Caco-2 (cell line): ENCODE results near the gene HABP2. TPM values are rescaled to one million over a fixed set of nuclear protein-coding genes. Genes with fewer than 3 reads are reported as not detected.

ENCODE experiments used
- BruUV-seq: library from RNA; stranded (reverse); fragments of 400-500 nt; replicated peaks from 2 replicates; lab custom pipeline; 2021; lab: Mats Ljungman, UMichigan
- CTCF ChIA-PET: fragments of 300-600 bp; sonication (Branson Sonifier 250); formaldehyde crosslinking; loops from one replicate; lab custom pipeline; 2022; ENCODE audit warnings: antibody characterized with exemption; lab: Charles Lee
- POLR2A ChIA-PET: fragments of 300-600 bp; sonication (Branson Sonifier 250); formaldehyde crosslinking; loops from one replicate; lab custom pipeline; 2022; ENCODE audit warnings: antibody characterized with exemption; lab: Charles Lee
- DNase-seq, 2 experiments: peaks; one replicate each; pipeline versions ENCODE4 v3.0.0 to v3.0.0-alpha.2; 2020 to 2022
- H3K27me3 ChIP-seq: replicated peaks from 2 replicates; pipeline ENCODE4 v1.6.0; 2011; ENCODE audit warnings: low read length; ENCODE audit not compliant: control insufficient read depth, insufficient read depth
- H3K36me3 ChIP-seq: 2 replicates; pipeline ENCODE4 v1.5.1; 2011; ENCODE audit warnings: low read length; ENCODE audit not compliant: control insufficient read depth, insufficient read depth
- H3K4me1 ChIP-seq: fragments of 250-450 bp; sonication (Bioruptor Pico); 2 replicates; pipeline ENCODE4 v1.5.1; 2020; ENCODE audit warnings: mild to moderate bottlenecking
- H3K4me3 ChIP-seq: 2 replicates; pipeline ENCODE4 v1.5.1; 2011; ENCODE audit warnings: low read depth, mild to moderate bottlenecking, control low read depth, low read length
- H3K9me3 ChIP-seq: fragments of 250-450 bp; sonication (Bioruptor Pico); 2 replicates; pipeline ENCODE4 v1.5.1; 2020; ENCODE audit warnings: mild to moderate bottlenecking, moderate library complexity
- H3K27ac Mint-ChIP-seq: one replicate; pipeline ENCODE4 v1.8.0; 2022; ENCODE audit warnings: mixed read lengths; ENCODE audit not compliant: unreplicated experiment
- H3K27me3 Mint-ChIP-seq: one replicate; pipeline ENCODE4 v1.8.0; 2022; ENCODE audit warnings: mixed read lengths; ENCODE audit not compliant: insufficient read depth, unreplicated experiment
- H3K36me3 Mint-ChIP-seq: one replicate; pipeline ENCODE4 v1.8.0; 2022; ENCODE audit warnings: mild to moderate bottlenecking, mixed read lengths; ENCODE audit not compliant: insufficient read depth, unreplicated experiment
- H3K4me1 Mint-ChIP-seq: one replicate; pipeline ENCODE4 v1.8.0; 2022; ENCODE audit warnings: low read depth, mixed read lengths; ENCODE audit not compliant: unreplicated experiment
- H3K4me3 Mint-ChIP-seq: one replicate; pipeline ENCODE4 v1.8.0; 2022; ENCODE audit warnings: mild to moderate bottlenecking, moderate library complexity, mixed read lengths; ENCODE audit not compliant: unreplicated experiment
- H3K9me3 Mint-ChIP-seq: one replicate; pipeline ENCODE4 v1.8.0; 2022; ENCODE audit warnings: mixed read lengths; ENCODE audit not compliant: unreplicated experiment
- CTCF ChIP-seq, 2 experiments: fragments of 200-600 bp in 1 of 2; IDR thresholded peaks; 1 replicate in 1 of 2; 2 replicates in 1 of 2; pipeline versions ENCODE4 v1.5.1 to v1.8.0; 2011 to 2022; ENCODE audit warnings: antibody characterized with exemption in 1 of 2, control low read depth in 1 of 2, inconsistent platforms in 1 of 2, low read depth in 1 of 2, low read length in 1 of 2, mild to moderate bottlenecking in 1 of 2, moderate library complexity in 1 of 2; ENCODE audit not compliant: insufficient read depth in 1 of 2, severe bottlenecking in 1 of 2, unreplicated experiment in 1 of 2
- intact Hi-C: fragments of 100-400 bp; cut with micrococcal nuclease; formaldehyde crosslinking; loops from one replicate; pipeline ENCODE4 v1.10.0; 2022; ENCODE audit not compliant: unreplicated experiment
- total RNA-seq: library from RNA; stranded (reverse); gene quantifications from 2 replicates; pipeline ENCODE4 v1.2.3, GENCODE V29; 2022

The HABP2 gene
- total RNA-seq, 1 experiment from 2014 or later, result 21.0 TPM

- H3K27me3 ChIP-seq, result no peaks in the 10 kb centered on the region
- Mint-ChIP-seq H3K36me3 (peaks cover 7% of the 10 kb centered on the region), H3K9me3 (no peaks in the 10 kb centered on the region), H3K4me3 (no peak overlapping the region), H3K4me1 (peaks cover 62% of the 10 kb centered on the region), H3K27ac (peak overlapping the region; percentile 67), H3K27me3 (no peaks in the 10 kb centered on the region)
- CTCF ChIA-PET, result interaction anchor here (0.6 kb wide), 1 partner anchor 106 kb away, joined by 4 read pairs; no protein-coding TSS in a partner anchor
- no peaks in the 10 kb centered on the region; the same call in 1 of the 2 replicates for H3K36me3 ChIP-seq
- peaks cover 87% of the 10 kb centered on the region for H3K4me1 ChIP-seq
- DNase-seq, result no peak
- POLR2A ChIA-PET, result interaction anchor here (0.5 kb wide), 1 partner anchor 57 kb away, joined by 7 read pairs; no protein-coding TSS in a partner anchor
- no peak overlapping the region for H3K4me3 ChIP-seq
- H3K9me3 ChIP-seq, result no peaks in the 10 kb centered on the region
- intact Hi-C loops, result no loop called here
- no TSS peak for BruUV-seq
- no peak for TF ChIP-seq CTCF (IDR thresholded peaks at IDR 0.05; ENCODE audit: insufficient read depth in 1 of 2, low read depth in 1 of 2, low read length in 1 of 2, severe bottlenecking in 1 of 2, unreplicated experiment in 1 of 2)
Observed at GRCh38 chr10:113557903-113558321, 5.1 kb downstream of the HABP2 start.

GRCh38 chr10:113560071-113560470, 7.2 kb downstream of the HABP2 start:
- ChIA-PET CTCF (no interaction called here), POLR2A (no interaction called here)
- DNase-seq, result peak in 1 of 2 experiments; percentile 41
- H3K9me3 Mint-ChIP-seq, result no peaks in the 10 kb centered on the region
- H3K27me3 ChIP-seq, result no peaks in the 10 kb centered on the region
- TF ChIP-seq CTCF (IDR thresholded peaks at IDR 0.05; ENCODE audit: insufficient read depth in 1 of 2, low read depth in 1 of 2, low read length in 1 of 2, severe bottlenecking in 1 of 2, unreplicated experiment in 1 of 2), result no peak
- peak overlapping the region; percentile 85 for H3K27ac Mint-ChIP-seq
- H3K27me3 Mint-ChIP-seq, result no peaks in the 10 kb centered on the region
- no TSS peak for BruUV-seq
- intact Hi-C loops, result loop anchor here (5.0 kb wide), 1 partner anchor 128 kb away; no protein-coding TSS in a partner anchor
- no peaks in the 10 kb centered on the region; the same call in 1 of the 2 replicates for H3K36me3 ChIP-seq
- H3K36me3 Mint-ChIP-seq, result peaks cover 13% of the 10 kb centered on the region
- no peaks in the 10 kb centered on the region for H3K9me3 ChIP-seq
- H3K4me1 Mint-ChIP-seq, result peaks cover 52% of the 10 kb centered on the region
- no peak overlapping the region for H3K4me3 Mint-ChIP-seq
- peaks cover 70% of the 10 kb centered on the region for H3K4me1 ChIP-seq
- no peak overlapping the region for H3K4me3 ChIP-seq

- Mint-ChIP-seq H3K27me3 (no peaks in the 10 kb centered on the region), H3K4me1 (peaks cover 42% of the 10 kb centered on the region)
Observed at GRCh38 chr10:113561214-113561613, 8.4 kb downstream of the HABP2 start.

More at GRCh38 chr10:113561214-113561613, 8.4 kb downstream of the HABP2 start:
- no peak for DNase-seq
- ChIA-PET CTCF (no interaction called here), POLR2A (no interaction called here)
- H3K4me1 ChIP-seq, result peaks cover 58% of the 10 kb centered on the region
- intact Hi-C loops, result loop anchor here (5.0 kb wide), 1 partner anchor 129 kb away; no protein-coding TSS in a partner anchor
- no peaks in the 10 kb centered on the region for H3K27me3 ChIP-seq
- no TSS peak for BruUV-seq
- no peak overlapping the region for H3K4me3 Mint-ChIP-seq
- no peaks in the 10 kb centered on the region for H3K9me3 ChIP-seq
- H3K9me3 Mint-ChIP-seq, result no peaks in the 10 kb centered on the region
- peak overlapping the region; percentile 85 for H3K27ac Mint-ChIP-seq
- H3K36me3 Mint-ChIP-seq, result peaks cover 13% of the 10 kb centered on the region
- no peaks in the 10 kb centered on the region; the same call in 1 of the 2 replicates for H3K36me3 ChIP-seq
- H3K4me3 ChIP-seq, result no peak overlapping the region
- TF ChIP-seq CTCF (IDR thresholded peaks at IDR 0.05; ENCODE audit: insufficient read depth in 1 of 2, low read depth in 1 of 2, low read length in 1 of 2, severe bottlenecking in 1 of 2, unreplicated experiment in 1 of 2), result no peak
